GM18951 (cell line): ENCODE results near the gene TAS2R1.
"Not testable (repeated sequence)": the region's sequence is repeated elsewhere in the genome, so short reads cannot be mapped to it uniquely, and the experiment has no call there.

Experiments used
- POLR2A ChIP-seq: IDR thresholded peaks from 4 replicates; pipeline ENCODE4 v1.6.1; 2011; ENCODE audit warnings: mild to moderate bottlenecking; ENCODE audit not compliant: insufficient read length, insufficient read depth; ENCODE audit errors: extremely low read depth
- in situ Hi-C: fragments of 300-500 bp; cut with MboI; formaldehyde crosslinking; loops from one replicate; pipeline ENCODE4 v1.12.0; 2022; ENCODE audit warnings: low sequenced_read_pairs, mixed read lengths, inconsistent platforms; ENCODE audit not compliant: unreplicated experiment

The TAS2R1 gene

DNA sequence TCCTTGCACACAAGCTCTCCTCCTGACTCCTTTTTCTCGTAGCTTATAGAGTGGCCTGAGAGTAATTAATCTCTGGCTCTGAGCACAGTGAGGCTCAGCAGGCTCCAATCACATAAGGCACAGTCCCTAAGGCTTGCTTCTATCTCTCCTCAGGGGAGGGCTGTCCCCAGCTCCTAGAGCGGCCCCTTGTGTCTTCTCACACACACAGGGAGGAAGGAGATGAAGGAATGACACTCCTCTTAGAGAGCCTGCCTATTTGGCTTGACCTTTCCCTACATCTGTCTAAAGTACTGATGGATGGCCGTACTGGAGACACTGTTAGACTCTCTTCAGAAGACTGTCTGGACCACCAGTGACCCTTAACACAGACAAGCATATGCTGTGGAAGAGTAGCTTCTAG is 12.9 kb downstream of the TAS2R1 start:
- in situ Hi-C loops: no loop called here
- no peak for TF ChIP-seq POLR2A

DNA sequence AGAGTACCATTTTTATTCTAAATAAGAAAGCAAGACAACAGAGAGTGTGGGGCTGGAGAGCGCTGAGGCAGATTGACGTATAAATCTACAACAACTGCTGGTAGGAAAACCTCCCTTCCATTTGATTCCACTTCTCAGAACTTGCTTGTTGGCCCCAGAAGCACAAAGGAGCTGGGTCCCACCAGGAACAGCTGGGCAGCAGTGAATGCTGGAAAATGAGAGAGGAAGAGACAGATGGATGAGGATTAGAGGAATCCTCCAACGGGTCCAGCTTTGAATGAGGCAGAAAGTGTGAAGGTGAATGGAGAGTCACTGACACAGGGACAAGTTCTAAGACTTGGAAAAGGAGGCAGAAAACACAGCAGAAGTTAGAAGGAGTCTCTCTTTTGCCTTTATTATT is 14.8 kb downstream of the TAS2R1 start:
- in situ Hi-C loops: no loop called here
- no peak for TF ChIP-seq POLR2A

DNA sequence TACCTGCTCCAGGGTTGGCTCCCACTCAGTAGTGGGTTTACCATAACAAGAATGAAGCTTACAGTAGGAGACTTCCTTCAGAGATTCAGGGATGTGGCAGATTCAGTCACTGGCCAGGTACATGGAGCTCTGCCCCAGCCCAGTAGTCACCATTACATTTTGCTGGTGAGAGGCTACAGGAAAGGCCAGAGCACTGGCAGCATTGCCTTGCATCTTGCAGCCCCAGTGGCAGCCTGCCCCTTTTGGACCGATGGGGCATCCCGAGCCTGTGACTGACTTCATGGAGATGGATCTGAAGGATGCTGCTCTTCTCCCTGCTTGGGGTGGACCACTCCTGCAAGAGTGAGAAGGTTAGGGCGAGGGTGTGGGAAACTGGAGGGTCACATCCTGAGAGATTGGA is 16.8 kb downstream of the TAS2R1 start:
- no peak for TF ChIP-seq POLR2A
- in situ Hi-C loops: no loop called here

DNA sequence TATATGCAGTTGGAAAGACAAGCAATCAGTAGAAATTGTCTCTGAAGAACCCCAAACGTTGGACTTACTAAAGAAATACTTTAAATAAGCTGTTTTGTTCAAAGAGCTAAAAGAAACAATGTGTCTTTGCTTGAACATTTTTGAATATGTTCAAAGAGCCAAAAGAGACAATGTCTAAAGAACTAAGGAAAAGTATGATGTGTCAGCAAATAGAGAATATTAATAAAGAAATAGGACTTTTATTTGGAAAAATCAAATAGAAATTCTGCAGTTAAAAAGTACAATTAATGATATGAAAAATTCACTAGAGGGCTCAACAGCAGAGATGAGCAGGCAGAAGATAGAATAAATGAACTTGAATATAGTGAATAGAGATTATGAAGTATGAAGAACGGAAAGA is 19.2 kb downstream of the TAS2R1 start:
- in situ Hi-C loops: no loop called here
- no peak for TF ChIP-seq POLR2A

DNA sequence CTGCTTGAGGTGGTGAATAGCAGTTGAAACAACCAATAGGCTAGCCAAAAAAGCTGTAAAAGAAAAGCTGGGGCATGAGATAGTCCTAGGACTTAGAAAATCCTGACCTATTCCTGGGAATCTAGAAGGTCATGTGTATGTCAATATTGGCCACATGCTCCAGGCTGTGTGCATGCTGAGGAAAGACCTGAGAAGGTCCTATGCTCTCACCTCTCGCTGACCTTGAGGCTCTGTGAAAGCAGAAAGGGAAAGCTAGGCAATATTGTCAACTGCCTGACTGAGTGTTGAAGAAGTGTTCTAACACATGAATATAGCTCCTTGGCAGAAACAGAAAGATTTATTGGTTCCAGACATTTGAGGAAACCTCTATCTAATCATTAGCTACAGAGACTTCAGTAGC is 19.8 kb downstream of the TAS2R1 start:
- TF ChIP-seq POLR2A: no peak
- in situ Hi-C loops: no loop called here

DNA sequence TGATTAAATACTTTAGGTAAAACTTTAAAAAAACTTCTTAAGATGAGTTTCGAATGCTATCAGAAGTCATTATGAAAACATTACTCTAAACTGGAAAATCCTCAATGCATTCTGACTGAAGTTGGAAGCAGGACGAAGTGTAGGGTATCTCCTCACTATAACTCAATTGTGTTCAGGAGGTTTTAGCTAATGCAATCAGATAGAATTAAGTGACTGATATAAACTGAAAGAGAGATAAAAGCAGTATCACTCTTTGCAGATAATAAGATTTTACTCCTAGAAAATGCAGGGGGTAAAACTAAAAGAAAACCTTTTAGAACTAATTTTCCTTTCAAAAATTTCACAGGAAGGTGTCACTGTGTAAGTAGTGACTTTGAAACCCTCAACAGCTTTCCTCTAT is 22.1 kb downstream of the TAS2R1 start:
- in situ Hi-C loops: no loop called here
- TF ChIP-seq POLR2A: no peak

DNA sequence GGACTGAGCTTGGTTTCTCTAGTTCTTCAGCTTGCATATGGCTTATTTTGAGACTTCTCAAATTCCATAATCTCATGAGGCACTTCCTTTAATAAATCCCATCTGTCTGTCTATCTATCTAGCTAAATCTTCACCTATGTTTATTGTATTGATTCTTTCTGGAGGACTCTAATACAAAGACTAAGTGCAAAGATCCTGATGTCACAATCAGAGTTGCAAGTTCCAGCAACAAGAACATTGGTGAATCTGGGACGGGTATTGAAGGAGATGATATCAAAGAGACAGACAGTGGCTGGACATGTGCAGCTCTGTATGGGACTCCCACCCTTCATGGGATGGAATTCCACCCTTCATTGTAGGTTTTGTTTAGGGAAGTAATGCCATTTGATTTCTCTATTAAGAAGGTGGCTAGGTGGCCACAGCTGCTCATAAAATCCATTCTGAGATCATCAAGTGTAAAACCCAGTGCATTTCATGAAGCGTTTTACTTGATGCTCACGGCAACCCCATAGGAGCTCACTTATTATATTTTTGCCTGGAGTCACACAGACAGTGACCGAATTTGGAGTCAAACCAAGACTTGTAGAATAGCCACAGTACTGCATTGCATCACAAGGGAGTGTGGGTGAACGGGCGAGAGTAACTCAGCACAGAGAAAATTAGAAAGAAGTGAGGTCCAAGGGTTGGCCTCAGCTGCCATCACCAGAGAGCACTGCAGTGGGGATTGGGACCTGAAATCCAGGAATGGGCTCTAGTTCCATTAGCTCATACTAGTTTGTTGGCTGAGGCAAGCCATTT is 24.9 kb downstream of the TAS2R1 start:
- TF ChIP-seq POLR2A: no peak
- in situ Hi-C loops: no loop called here

DNA sequence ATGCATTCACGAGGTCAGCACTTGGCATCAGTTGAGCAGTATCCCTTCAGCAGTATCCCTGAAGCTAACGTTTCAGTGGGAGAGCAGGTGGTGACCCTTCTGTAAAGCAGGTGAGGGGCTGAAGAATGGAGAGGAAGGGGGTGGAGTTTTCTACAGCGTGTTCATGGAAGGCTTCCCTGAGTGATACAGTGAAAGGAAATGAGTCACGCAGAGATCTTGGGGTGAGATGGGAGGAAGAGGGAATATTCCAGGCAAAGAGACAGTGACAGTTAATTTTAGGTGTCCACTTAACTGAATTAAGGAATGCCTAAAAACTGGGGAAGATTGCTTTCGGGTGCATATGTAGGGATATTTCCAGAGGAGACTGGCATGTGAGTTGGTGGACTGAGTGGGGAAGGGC is 25.7 kb downstream of the TAS2R1 start:
- in situ Hi-C loops: no loop called here

DNA sequence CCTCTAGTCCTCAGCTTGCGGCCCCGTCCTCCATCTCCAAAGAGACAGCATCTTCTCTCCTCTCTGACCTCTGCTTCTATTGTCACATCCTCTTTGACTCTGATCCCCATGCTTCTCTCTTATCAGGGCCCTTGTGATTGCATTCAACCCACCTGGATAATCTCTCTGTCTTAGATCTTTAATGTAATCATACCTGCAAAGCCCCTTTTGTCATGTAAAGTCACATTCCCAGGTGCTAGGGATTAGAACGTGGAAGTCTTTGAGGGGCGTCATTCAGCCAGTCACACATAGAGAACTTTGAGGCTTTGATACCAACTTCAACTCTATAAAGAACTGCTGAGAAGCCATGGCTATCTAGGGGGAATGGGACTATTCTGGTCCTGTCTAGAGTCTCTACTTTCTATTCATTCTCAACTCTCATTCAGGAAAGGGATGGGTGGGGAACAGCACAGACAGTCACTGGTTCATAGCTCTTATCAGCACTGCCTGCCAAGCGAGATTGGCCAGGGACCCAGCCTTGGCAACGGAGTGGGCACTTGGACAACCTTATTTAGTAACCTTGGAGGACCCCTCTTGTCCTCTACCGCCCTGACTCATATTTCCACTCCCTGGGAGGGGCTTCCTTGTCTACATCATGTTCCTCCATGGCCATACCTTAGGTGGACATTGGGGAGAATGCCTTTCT is 29.0 kb downstream of the TAS2R1 start:
- no peak for TF ChIP-seq POLR2A
- in situ Hi-C loops: no loop called here

More for the DNA sequence above, 25.7 kb downstream of the TAS2R1 start:
- TF ChIP-seq POLR2A: no peak

DNA sequence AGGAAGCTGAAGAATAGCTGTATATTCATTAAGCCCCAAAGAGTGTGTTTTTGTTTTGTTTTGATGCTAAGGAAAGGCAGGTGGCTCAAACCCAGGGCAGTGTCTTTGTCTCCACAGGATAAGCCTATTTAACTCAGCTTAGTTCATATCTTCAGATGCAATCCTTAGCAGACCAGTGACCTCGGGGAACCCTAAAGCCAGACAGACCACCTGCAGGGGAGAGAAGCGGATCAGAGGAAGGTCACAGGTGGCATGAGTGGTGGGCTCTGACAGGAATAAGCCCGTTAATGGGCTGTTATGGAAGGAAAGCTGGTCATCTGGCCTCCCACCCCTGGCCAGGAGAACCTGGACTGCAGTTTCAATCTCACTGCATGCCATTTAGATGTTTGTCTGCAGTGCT is 30.8 kb downstream of the TAS2R1 start:
- in situ Hi-C loops: no loop called here
- no peak for TF ChIP-seq POLR2A

DNA sequence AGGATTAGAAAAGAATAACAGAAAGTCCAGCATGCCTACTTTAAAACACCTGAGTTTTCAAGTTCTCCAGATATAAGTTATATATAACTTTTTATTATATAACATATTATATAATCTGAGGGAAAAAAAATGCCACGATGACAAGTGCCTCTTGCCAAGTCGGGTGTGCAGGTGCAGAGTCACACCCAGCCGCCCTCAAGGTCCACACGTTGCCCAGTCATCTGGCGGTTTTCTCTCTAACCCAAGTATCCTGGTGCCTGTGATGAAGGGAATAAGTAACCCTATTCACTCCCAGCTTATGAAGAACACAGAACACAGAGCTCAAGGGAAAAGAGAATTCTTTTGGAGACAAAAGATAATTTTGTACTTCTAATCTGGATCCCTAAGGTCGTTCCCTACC is 31.8 kb downstream of the TAS2R1 start:
- in situ Hi-C loops: not testable (repeated sequence)

DNA sequence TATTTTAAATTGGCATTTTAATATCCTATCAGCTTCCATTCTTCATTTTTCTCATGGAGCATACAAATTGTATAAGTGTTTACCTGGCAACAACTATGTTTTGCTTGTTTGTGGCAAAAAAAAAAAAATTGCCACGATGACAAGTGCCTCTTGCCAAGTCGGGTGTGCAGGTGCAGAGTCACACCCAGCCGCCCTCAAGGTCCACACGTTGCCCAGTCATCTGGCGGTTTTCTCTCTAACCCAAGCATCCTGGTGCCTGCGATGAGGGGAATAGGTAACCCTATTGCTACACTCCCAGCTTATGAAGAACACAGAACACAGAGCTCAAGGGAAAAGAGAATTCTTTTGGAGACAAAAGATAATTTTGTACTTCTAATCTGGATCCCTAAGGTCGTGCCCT is 32.8 kb downstream of the TAS2R1 start:
- in situ Hi-C loops: not testable (repeated sequence)

DNA sequence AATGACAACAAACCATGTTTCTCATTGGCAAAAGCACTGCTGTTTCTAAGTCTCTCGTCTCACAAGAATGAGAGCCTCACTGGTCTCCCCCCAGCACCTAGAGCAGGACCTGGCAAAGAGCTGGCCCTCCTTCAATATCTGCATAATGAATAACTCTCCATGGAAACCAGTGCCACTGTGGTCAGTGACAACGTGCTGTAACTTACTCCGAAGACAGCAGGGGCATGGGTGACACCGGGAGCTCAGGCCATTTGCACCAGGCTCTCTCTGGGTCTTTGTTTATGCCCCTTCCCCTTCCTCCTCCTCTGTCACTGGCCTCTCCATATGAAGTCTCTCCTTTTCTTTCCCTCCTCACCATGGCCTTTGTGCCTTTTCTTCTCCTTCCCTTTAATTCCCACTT is 33.3 kb downstream of the TAS2R1 start:
- no peak for TF ChIP-seq POLR2A
- in situ Hi-C loops: no loop called here

DNA sequence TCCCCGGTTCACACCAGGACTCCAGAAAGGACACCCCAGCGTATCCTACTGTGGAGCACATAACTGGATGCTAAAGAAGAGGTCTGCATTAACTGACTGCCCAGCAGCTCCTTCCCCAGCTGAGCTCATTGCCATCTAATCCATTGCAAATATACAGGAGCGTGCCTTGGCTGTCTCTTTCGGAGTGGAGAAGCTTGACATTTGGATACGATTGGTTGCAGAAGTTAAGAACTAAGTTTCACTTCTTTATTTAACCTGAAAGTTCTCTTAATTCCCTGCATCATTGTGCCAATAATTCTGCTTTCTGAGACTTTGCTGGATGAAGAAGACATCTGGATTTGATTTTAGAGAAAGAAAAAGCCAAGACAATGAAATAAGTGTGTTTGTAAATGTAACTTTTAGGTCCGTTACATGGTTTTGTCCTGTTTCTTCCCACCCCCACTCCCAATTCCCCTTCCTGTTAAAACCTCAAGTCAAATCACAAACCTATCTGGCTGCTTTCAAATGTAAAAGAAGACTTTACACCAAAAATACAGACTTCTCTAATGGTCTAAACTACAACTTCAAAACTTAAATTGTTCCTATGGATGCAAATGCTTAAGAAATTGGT is 33.9 kb downstream of the TAS2R1 start:
- in situ Hi-C loops: no loop called here
- no peak for TF ChIP-seq POLR2A

DNA sequence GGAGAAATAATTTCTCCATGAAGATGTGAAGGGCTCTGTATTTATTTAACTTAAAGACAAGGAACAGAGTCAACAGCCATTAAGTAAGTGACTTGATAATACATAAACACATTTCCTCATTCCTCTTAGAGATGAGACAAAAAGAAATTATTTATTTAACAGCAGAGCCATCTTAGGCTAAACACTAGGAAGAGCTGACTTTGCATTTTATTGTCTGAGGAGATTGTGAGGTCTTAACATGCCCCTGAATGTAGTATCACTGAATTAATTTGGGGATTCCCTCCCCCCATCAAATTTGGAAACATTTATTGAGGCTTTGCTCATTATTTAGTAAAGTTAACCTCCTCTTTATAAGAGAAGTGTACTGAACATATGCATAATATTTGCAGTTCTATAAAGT is 35.2 kb downstream of the TAS2R1 start:
- TF ChIP-seq POLR2A: no peak
- in situ Hi-C loops: no loop called here
